ENCODE data around the gene RASGEF1B.

Gene RASGEF1B

GRCh38 chr4:81447566-81448229 lies 24.0 kb downstream of the RASGEF1B start:
- no peak overlapping the region for H3K4me3 ChIP-seq (ENCODE audit: low read depth, low read length)
- TF ChIP-seq CTCF (IDR thresholded peaks at IDR 0.05; ENCODE audit: control insufficient read depth, extremely low read depth, insufficient read depth) = no peak
- DNase-seq (ENCODE audit: low read depth) = no peak

GRCh38 chr4:81446634-81447033 lies 25.1 kb downstream of the RASGEF1B start:
- DNase-seq (ENCODE audit: low read depth) = no peak
- no peak for TF ChIP-seq CTCF (IDR thresholded peaks at IDR 0.05; ENCODE audit: control insufficient read depth, extremely low read depth, insufficient read depth)
- no peak overlapping the region for H3K4me3 ChIP-seq (ENCODE audit: low read depth, low read length)

GRCh38 chr4:81445196-81445595 lies 26.5 kb downstream of the RASGEF1B start:
- DNase-seq (ENCODE audit: low read depth) = no peak
- no peak for TF ChIP-seq CTCF (IDR thresholded peaks at IDR 0.05; ENCODE audit: control insufficient read depth, extremely low read depth, insufficient read depth)
- H3K4me3 ChIP-seq (ENCODE audit: low read depth, low read length) = no peak overlapping the region

- no peak overlapping the region for H3K4me3 ChIP-seq (ENCODE audit: low read depth, low read length)
- DNase-seq (ENCODE audit: low read depth) = no peak
- TF ChIP-seq CTCF (IDR thresholded peaks at IDR 0.05; ENCODE audit: control insufficient read depth, extremely low read depth, insufficient read depth) = no peak
Measured at GRCh38 chr4:81442484-81443085, 29.1 kb downstream of the RASGEF1B start.

GRCh38 chr4:81440949-81441348 lies 30.8 kb downstream of the RASGEF1B start:
- no peak for TF ChIP-seq CTCF (IDR thresholded peaks at IDR 0.05; ENCODE audit: control insufficient read depth, extremely low read depth, insufficient read depth)
- H3K4me3 ChIP-seq (ENCODE audit: low read depth, low read length) = no peak overlapping the region
- DNase-seq (ENCODE audit: low read depth) = no peak

GRCh38 chr4:81436941-81437574 lies 34.6 kb downstream of the RASGEF1B start:
- no peak for DNase-seq (ENCODE audit: low read depth)

More at GRCh38 chr4:81436941-81437574, 34.6 kb downstream of the RASGEF1B start:
- H3K4me3 ChIP-seq (ENCODE audit: low read depth, low read length) = no peak overlapping the region
- no peak for TF ChIP-seq CTCF (IDR thresholded peaks at IDR 0.05; ENCODE audit: control insufficient read depth, extremely low read depth, insufficient read depth)
